Fibroblast of pulmonary artery (primary cell): ENCODE results near the gene CEP57L1.

Experiments used
- DNase-seq: peaks from one replicate; pipeline ENCODE4 v3.0.0-alpha.2; 2010; ENCODE audit warnings: low read depth
- H3K4me3 ChIP-seq: replicated peaks from 2 replicates; pipeline ENCODE4 v1.5.1; 2011; ENCODE audit warnings: low read depth, mild to moderate bottlenecking, control low read depth, low read length, moderate library complexity
- TF ChIP-seq, protein P1 (sequence below): IDR thresholded peaks from 2 replicates; pipeline ENCODE4 v1.5.1; 2011; ENCODE audit warnings: mild to moderate bottlenecking, control low read depth, low read length, inconsistent platforms; ENCODE audit errors: missing control alignments

CEP57L1 gene

DNA sequence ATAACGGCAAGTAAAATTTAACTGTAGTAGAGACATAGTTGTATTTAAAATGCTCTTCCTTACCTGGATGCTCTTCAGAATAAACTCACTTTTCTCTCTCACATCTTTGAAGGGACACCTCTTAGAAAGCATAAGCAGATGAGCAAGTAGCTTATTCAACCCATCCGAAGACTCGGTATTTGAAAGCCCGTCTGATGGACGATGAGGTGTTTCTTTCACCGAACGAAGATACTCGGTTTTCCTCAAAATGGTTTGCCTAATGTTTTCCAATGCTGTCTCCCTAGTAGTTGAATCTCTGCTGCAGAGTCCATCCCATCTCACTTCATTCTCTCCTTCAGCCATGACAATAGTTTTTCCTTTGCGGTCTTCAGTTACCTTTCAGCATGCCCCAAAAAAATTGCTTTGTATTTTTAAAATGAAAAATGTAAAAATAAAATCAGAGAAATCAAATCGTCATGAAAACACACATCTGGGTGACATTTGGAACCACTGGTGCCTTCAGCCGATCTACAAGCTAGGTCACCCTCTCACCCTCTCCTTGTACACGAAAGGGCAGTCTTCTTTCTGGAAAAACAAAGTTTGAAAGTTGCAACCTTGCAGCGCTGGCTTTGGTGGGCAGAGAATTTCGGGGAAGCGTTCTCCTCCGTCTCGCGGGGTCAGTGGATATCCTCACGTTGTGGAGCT is 1.4 kb upstream of the CEP57L1 start:
- TF ChIP-seq, protein P1, sequence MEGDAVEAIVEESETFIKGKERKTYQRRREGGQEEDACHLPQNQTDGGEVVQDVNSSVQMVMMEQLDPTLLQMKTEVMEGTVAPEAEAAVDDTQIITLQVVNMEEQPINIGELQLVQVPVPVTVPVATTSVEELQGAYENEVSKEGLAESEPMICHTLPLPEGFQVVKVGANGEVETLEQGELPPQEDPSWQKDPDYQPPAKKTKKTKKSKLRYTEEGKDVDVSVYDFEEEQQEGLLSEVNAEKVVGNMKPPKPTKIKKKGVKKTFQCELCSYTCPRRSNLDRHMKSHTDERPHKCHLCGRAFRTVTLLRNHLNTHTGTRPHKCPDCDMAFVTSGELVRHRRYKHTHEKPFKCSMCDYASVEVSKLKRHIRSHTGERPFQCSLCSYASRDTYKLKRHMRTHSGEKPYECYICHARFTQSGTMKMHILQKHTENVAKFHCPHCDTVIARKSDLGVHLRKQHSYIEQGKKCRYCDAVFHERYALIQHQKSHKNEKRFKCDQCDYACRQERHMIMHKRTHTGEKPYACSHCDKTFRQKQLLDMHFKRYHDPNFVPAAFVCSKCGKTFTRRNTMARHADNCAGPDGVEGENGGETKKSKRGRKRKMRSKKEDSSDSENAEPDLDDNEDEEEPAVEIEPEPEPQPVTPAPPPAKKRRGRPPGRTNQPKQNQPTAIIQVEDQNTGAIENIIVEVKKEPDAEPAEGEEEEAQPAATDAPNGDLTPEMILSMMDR, result no peak
- peak overlapping the region; percentile 71 for H3K4me3 ChIP-seq
- no peak for DNase-seq

DNA sequence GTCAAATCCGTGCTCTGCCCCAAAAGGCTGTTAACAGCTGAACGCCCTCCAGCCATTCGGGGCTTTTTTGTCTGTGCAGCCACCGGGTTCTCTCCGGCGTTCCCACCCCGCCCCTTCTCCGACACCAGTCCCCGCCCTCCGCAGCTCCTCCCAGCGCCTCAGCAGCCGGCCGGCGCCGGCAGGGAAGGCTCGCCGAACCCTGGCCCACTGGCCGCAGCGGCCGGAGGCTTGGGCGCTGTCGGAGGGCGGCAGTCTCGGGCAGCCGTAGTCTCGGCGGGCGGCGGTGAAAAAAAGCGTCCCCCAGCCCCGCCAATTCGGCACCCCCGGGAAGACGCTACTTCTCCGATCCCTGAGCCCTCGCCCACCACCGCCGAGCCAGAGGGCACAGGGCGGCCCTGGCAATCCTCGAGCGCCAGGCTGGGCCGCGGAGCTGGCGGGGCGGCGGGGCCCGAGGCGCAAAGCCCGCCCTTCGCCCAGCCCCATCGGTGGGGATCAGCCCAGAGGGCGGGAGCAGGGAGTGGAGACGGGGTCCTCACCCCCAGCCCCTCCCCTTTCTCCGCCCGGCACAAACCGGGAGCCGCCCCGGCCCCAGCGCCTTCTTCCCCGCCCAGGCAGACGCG is 781 bp upstream of the CEP57L1 start, which contains the start of gene SESN1:
Gene SESN1, minus strand, starts transcription at position 431 of the 620 bp plus-strand sequence. CDS start 773 bp downstream, outside the sequence.
- DNase-seq, result peak; percentile 99
- TF ChIP-seq, protein P1, result no peak
- peak within 1 kb of the TSS; percentile 71 for H3K4me3 ChIP-seq

DNA sequence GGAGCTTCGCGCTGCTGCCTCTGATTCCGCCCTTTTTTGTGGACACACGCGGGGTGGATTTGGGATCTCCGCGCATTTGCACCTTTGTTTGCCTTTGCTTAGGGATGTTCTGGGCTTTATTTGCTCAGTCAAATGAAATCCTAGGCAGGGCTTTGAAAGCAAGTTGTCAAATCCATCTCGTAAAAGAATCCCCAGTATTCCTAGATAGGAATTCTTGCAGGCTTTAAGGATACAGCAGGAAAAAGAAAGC is 453 bp downstream of the CEP57L1 start:
- peak overlapping the region; percentile 71 for H3K4me3 ChIP-seq
- no peak for DNase-seq
- TF ChIP-seq, protein P1, result no peak

DNA sequence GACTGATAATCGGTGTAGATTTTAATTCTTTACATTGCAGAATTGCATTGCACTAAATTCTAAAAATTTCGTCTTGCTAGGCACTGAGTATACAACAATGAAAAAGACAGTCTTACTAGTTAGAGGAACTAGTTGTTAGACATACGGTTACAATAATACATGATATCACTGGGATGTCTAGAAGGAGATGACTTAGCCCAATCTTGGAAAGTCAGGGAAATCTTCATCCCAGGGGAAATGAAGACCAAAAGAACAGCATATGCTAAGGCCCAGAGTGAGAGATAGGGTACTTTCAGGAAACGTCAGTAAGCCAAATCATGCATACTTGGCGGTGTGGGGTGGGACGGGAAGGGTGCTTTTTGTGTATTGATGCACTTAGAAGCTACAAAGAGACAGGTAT is 901 bp downstream of the CEP57L1 start:
- no peak for DNase-seq
- TF ChIP-seq, protein P1, result no peak
- peak overlapping the region; percentile 71 for H3K4me3 ChIP-seq

DNA sequence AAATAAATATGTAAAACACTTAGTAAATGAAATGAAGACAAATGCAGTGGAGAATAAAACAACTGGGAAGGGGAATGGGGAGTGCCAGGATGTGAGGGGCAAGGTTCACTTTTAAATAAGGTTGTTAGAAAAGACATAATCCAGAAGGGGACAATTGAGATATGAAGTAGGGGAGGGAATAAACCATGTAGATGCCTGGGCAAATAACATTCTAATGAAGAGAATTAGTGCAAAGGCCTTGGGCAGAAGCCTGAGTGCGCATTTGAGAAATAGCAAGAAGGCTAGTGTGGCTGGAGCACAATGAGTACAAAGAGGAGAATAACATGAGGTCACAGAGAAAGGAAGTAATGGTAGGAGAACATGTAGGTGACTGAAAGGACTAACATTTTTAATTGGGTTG is 2.4 kb downstream of the CEP57L1 start:
- TF ChIP-seq, protein P1, result no peak
- DNase-seq, result no peak
- H3K4me3 ChIP-seq, result no peak overlapping the region

DNA sequence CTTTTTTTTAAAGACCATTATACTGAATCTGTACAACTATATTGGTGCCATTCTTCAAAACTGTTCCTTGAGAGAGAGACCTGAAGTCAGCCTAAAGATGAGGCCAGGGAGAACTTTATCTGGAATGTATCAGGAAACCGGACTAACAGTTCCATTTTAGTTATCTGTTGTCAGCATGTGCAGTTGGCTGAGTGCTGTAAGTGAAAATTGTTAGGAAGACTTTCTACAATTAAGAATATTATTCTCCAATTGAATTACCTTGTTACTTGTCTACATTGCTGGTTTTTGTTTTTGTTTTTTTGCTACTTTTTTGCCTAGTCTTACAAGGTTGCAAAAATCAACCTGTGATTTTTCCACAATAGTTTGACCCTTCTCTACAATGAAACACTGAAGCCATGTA is 7.5 kb downstream of the CEP57L1 start:
- DNase-seq, result no peak
- no peak overlapping the region for H3K4me3 ChIP-seq
- TF ChIP-seq, protein P1, result no peak

DNA sequence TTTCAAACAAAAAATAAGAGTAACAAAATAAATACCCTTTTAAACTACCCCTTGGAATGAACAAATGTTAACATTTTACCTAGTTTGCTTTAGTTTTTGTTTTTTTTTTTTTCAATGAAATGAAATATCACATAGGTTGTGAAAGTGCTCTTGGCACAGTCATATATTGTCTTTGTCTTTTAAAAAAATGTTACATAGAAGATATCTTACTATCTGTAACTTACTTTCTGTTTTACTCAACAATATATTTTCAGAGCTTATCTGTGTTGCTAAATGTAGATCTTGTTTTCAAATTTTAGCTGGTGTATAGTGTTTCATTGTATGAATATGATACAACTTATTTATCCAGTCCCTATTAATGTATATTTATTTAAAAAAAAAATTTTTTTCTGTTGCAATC is 8.6 kb downstream of the CEP57L1 start:
- DNase-seq, result no peak
- H3K4me3 ChIP-seq, result no peak overlapping the region
- TF ChIP-seq, protein P1, result no peak
